GM23338 (cell line): ENCODE results near the gene VIL1. TPM values are rescaled to one million over a fixed set of nuclear protein-coding genes. Genes with fewer than 3 reads are reported as not detected.

Experiments used
- ATAC-seq: fragments of 200-7000 bp; cut with Tn5 transposase; 3 replicates; pipeline ENCODE4 v1.9.1; 2020
- DNase-seq: peaks from one replicate; pipeline ENCODE4 v3.0.0-alpha.2; 2015; ENCODE audit warnings: low spot score
- H2AFZ ChIP-seq: fragments of 200-600 bp; sonication (generic); 2 replicates; pipeline ENCODE4 v1.8.0; 2016; ENCODE audit warnings: antibody characterized with exemption, mild to moderate bottlenecking, moderate library complexity
- H3F3A ChIP-seq: fragments of 200-600 bp; sonication (generic); replicated peaks from 2 replicates; pipeline ENCODE4 v1.8.0; 2017; ENCODE audit warnings: antibody characterized with exemption, mixed run types, low read depth
- H3K27ac ChIP-seq: fragments of 200-600 bp; sonication (generic); 2 replicates; pipeline ENCODE4 v1.6.1; 2016; ENCODE audit warnings: low read depth
- H3K27me3 ChIP-seq: fragments of 200-600 bp; sonication (generic); 2 replicates; pipeline ENCODE4 v1.8.0; 2016; ENCODE audit warnings: mild to moderate bottlenecking, mixed run types, moderate library complexity; ENCODE audit not compliant: insufficient read depth
- H3K36me3 ChIP-seq: fragments of 200-600 bp; sonication (generic); 2 replicates; pipeline ENCODE4 v1.8.0; 2016; ENCODE audit warnings: mild to moderate bottlenecking; ENCODE audit not compliant: insufficient read depth
- H3K4me1 ChIP-seq: fragments of 200-600 bp; sonication (generic); 2 replicates; pipeline ENCODE4 v1.8.0; 2016; ENCODE audit warnings: mild to moderate bottlenecking, moderate library complexity; ENCODE audit not compliant: insufficient read depth
- H3K4me2 ChIP-seq: fragments of 200-600 bp; sonication (generic); 2 replicates; pipeline ENCODE4 v1.7.1; 2017; ENCODE audit warnings: mixed run types
- H3K4me3 ChIP-seq: fragments of 200-600 bp; sonication (generic); 2 replicates; pipeline ENCODE4 v1.6.1; 2016; ENCODE audit warnings: mixed run types
- H3K79me2 ChIP-seq: fragments of 200-600 bp; sonication (generic); replicated peaks from 2 replicates; pipeline ENCODE4 v1.8.0; 2017; ENCODE audit warnings: mild to moderate bottlenecking; ENCODE audit not compliant: insufficient read depth
- H3K9me2 ChIP-seq: fragments of 200-600 bp; sonication (generic); 2 replicates; pipeline ENCODE4 v1.8.0; 2017; ENCODE audit not compliant: insufficient read depth
- H4K20me1 ChIP-seq: fragments of 200-600 bp; sonication (generic); replicated peaks from 2 replicates; pipeline ENCODE4 v1.8.0; 2017; ENCODE audit warnings: mild to moderate bottlenecking; ENCODE audit not compliant: insufficient read depth
- H3K27ac Mint-ChIP-seq: 2 replicates; pipeline ENCODE4 v1.8.0; 2020; ENCODE audit warnings: inconsistent platforms, mild to moderate bottlenecking, moderate library complexity, mixed read lengths
- H3K27me3 Mint-ChIP-seq: 3 replicates; pipeline ENCODE4 v1.8.0; 2022; ENCODE audit warnings: low read depth, mild to moderate bottlenecking, moderate library complexity, mixed read lengths, inconsistent platforms; ENCODE audit not compliant: insufficient read depth, poor library complexity
- H3K36me3 Mint-ChIP-seq: 3 replicates; pipeline ENCODE4 v1.8.0; 2021; ENCODE audit warnings: low read depth, mild to moderate bottlenecking, inconsistent platforms, moderate library complexity, mixed read lengths
- H3K4me1 Mint-ChIP-seq: 3 replicates; pipeline ENCODE4 v1.8.0; 2020; ENCODE audit warnings: mild to moderate bottlenecking, inconsistent platforms, mixed read lengths
- H3K4me3 Mint-ChIP-seq: 3 replicates; pipeline ENCODE4 v1.8.0; 2021; ENCODE audit warnings: moderate library complexity, mild to moderate bottlenecking, inconsistent platforms, mixed read lengths
- H3K9me3 Mint-ChIP-seq: 3 replicates; pipeline ENCODE4 v1.8.0; 2020; ENCODE audit warnings: moderate library complexity, mild to moderate bottlenecking, inconsistent platforms, mixed read lengths
- CREB1 ChIP-seq: fragments of 250-450 bp; sonication (Bioruptor Pico); IDR thresholded peaks from 2 replicates; pipeline ENCODE4 v1.5.0; 2020; ENCODE audit warnings: low read depth, mild to moderate bottlenecking, moderate library complexity
- CTCF ChIP-seq, 2 experiments: fragments of 200-600 bp in 1 of 2; sonication (generic) in 1 of 2; conservative IDR thresholded peaks; 2 replicates each; pipeline versions ENCODE4 v1.5.1 to v1.6.1; 2016 to 2017; ENCODE audit warnings: antibody characterized with exemption in 2 of 2, low read depth in 2 of 2, mild to moderate bottlenecking in 2 of 2, moderate library complexity in 1 of 2
- ETS1 ChIP-seq: IDR thresholded peaks from 2 replicates; pipeline ENCODE4 v1.6.1; 2016; ENCODE audit warnings: antibody characterized with exemption
- EZH2 ChIP-seq: fragments of 200-600 bp; sonication (generic); IDR thresholded peaks from one replicate; pipeline ENCODE4 v1.8.0; 2017; ENCODE audit warnings: antibody characterized with exemption, mild to moderate bottlenecking, low read depth; ENCODE audit not compliant: unreplicated experiment
- EZH2phosphoT487 ChIP-seq: fragments of 200-600 bp; sonication (generic); IDR thresholded peaks from one replicate; pipeline ENCODE4 v1.8.1; 2018; ENCODE audit warnings: antibody characterized with exemption; ENCODE audit not compliant: unreplicated experiment
- JUNB ChIP-seq: IDR thresholded peaks from one replicate; pipeline ENCODE4 v1.6.1; 2016; ENCODE audit warnings: antibody characterized with exemption; ENCODE audit not compliant: unreplicated experiment
- NANOG ChIP-seq: IDR thresholded peaks from 2 replicates; pipeline ENCODE4 v1.6.1; 2016; ENCODE audit warnings: antibody characterized with exemption, borderline replicate concordance
- POLR2AphosphoS5 ChIP-seq: IDR thresholded peaks from 2 replicates; pipeline ENCODE4 v1.6.1; 2016; ENCODE audit warnings: antibody characterized with exemption, low read depth
- REST ChIP-seq: IDR thresholded peaks from one replicate; pipeline ENCODE4 v1.6.1; 2018; ENCODE audit warnings: antibody characterized with exemption; ENCODE audit not compliant: unreplicated experiment
- STAT1 ChIP-seq: IDR thresholded peaks from one replicate; pipeline ENCODE4 v1.6.1; 2016; ENCODE audit warnings: antibody characterized with exemption; ENCODE audit not compliant: unreplicated experiment
- ZNF114 ChIP-seq: fragments of 250-450 bp; sonication (Bioruptor Pico); IDR thresholded peaks from 2 replicates; pipeline ENCODE4 v1.5.0; 2020; ENCODE audit warnings: mild to moderate bottlenecking, moderate library complexity
- ZNF331 ChIP-seq: fragments of 250-450 bp; sonication (Bioruptor Pico); IDR thresholded peaks from 2 replicates; pipeline ENCODE4 v1.5.0; 2020; ENCODE audit warnings: low read depth, mild to moderate bottlenecking, moderate library complexity
- ZNF462 ChIP-seq: fragments of 250-450 bp; sonication (Bioruptor Pico); IDR thresholded peaks from 2 replicates; pipeline ENCODE4 v1.5.0; 2020; ENCODE audit warnings: mild to moderate bottlenecking, moderate library complexity
- polyA plus RNA-seq: library from polyadenylated mRNA; unstranded; fragments of >200 nt; fragmentation: Nextera tagmentation; extraction: Ambion mirVana; gene quantifications from 2 replicates; pipeline ENCODE4 v1.2.1, GENCODE V29; 2016
- total RNA-seq: library from RNA; depleted of rRNA; stranded (reverse); fragments of >200 nt; shearing (Covaris generic); gene quantifications from 2 replicates; pipeline ENCODE4 v1.2.3, GENCODE V29; 2014

VIL1 gene
- total and polyA plus RNA-seq, 2 experiments from 2014 or later = 3.5 to 5.9 TPM

- ATAC-seq = no peak
- Histone ChIP-seq H3K4me1 (no peaks in the 10 kb centered on the region), H4K20me1 (no peaks in the 10 kb centered on the region), H3K27ac (no peak overlapping the region), H3K9me2 (no peaks in the 10 kb centered on the region), H3K36me3 (no peaks in the 10 kb centered on the region), H3F3A (no peaks in the 10 kb centered on the region), H3K4me2 (no peak overlapping the region), H2AFZ (no peak overlapping the region), H3K79me2 (no peaks in the 10 kb centered on the region), H3K4me3 (no peak overlapping the region), H3K27me3 (no peaks in the 10 kb centered on the region)
- H3K36me3 Mint-ChIP-seq = no peaks in the 10 kb centered on the region
- H3K4me3 Mint-ChIP-seq = no peak overlapping the region
- H3K27ac Mint-ChIP-seq = no peak overlapping the region
- no peaks in the 10 kb centered on the region for H3K27me3 Mint-ChIP-seq
- no peak for TF ChIP-seq CREB1 (CRISPR knock-in tag)
- no peak for TF ChIP-seq EZH2phosphoT487
- no peak for TF ChIP-seq JUNB
- no peak for TF ChIP-seq NANOG
- TF ChIP-seq POLR2AphosphoS5 = no peak
- no peak for TF ChIP-seq ZNF331 (CRISPR knock-in tag)
- no peak for TF ChIP-seq EZH2
- TF ChIP-seq ETS1 = no peak
- no peak for TF ChIP-seq REST
- no peak for TF ChIP-seq CTCF (conservative IDR thresholded peaks at IDR 0.05; ENCODE audit: low read depth in 2 of 2)
- TF ChIP-seq ZNF114 (CRISPR knock-in tag) = no peak
- TF ChIP-seq STAT1 = no peak
- no peak for TF ChIP-seq ZNF462 (CRISPR knock-in tag)
- no peaks in the 10 kb centered on the region for H3K4me1 Mint-ChIP-seq
- DNase-seq = no peak
- H3K9me3 Mint-ChIP-seq = no peaks in the 10 kb centered on the region
Observed at GRCh38 chr2:218374795-218375194, 44.1 kb upstream of the VIL1 start.
